ENCODE measurements around the gene SGO1. TPM values are rescaled to one million over a fixed set of nuclear protein-coding genes. Genes with fewer than 3 reads are reported as not detected.
"Not testable (repeated sequence)": the region's sequence is repeated elsewhere in the genome, so short reads cannot be mapped to it uniquely, and the experiment has no call there.

Gene SGO1
- total RNA-seq = 1.6 TPM

DNA sequence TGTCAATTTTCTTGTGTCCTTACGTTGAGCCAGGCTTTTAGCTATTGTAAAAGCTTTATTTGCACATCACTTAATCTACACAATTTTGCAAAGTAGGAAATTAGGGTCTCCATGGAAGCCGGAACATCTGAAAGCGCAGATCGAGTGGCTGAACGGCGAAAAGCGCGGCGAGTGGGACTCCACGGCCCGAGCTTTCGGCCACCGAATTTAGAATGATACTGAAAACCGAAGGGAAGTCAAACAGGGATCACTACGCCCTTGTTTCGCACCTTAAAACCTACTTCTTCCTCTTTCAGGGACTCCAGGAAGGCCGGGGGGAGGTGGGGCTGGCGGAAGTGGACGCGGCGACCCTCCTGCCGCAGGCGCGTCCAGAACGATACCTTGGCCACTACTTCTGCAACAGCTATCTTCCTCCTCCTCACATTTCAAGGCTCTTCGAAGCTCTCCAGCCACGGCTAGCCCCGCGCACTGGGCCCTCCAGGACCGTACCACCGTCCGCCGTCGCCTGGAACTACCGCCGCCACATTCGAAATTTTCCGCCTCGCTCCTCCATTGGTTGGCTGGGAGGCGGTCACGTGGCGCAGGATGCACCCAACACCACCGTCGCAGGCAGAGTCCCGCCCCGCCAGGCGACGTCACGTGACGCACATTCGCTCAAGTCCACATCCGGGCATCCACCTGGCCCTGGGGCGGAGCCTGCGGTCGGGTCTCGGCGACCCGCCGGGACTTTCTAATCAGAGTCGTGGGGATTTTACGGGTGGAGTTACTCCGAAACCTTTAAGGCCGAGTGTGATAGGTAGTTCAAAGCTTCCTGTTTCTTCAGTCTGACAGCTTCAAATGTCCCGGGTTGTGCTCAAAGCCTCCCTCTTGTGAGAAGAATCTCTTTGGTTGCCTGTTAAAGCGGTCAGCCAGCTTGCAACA is at the start of gene SGO1:
Gene SGO1, minus strand, starts transcription at position 528 of the 921 bp plus-strand sequence. CDS start 2,179 bp downstream, outside the sequence.
- peak; percentile 65 for FAIRE-seq
- DNase-seq (ENCODE audit: low spot score in 2 of 2) = peak; percentile 79 to 94

- FAIRE-seq (no peak), DNase-seq (ENCODE audit: low spot score in 2 of 2) (no peak)
These were observed 49.8 kb upstream of the SGO1 start for GRCh38 chr3:20235796-20236195.

GRCh38 chr3:20232906-20233780 is 47.1 kb upstream of the SGO1 start:
- FAIRE-seq = no peak

GRCh38 chr3:20230954-20231353 is 44.9 kb upstream of the SGO1 start:
- FAIRE-seq (no peak), DNase-seq (ENCODE audit: low spot score in 2 of 2) (no peak)

More at GRCh38 chr3:20232906-20233780, 47.1 kb upstream of the SGO1 start:
- DNase-seq (ENCODE audit: low spot score in 2 of 2) = no peak

DNA sequence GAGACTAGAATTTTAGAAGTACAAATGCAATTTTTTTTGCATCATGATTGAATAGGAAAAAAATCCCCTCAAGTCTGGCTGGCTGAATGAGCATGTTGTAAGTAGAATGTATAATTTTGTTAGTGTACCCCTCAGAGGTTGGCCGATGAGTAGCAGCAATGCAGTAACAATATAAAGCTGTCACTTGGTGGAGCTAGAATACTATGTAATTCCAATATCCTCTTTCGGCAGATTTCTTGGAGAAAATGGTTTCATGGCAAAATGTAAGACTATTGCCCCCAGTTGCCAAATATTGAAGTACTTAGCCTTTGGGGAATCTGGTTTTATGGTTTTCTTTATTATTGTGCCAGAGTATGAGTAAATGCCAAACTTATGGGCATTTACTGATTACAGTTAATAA is 39.8 kb upstream of the SGO1 start:
- FAIRE-seq (no peak), DNase-seq (ENCODE audit: low spot score in 2 of 2) (peak; percentile 9 to 25)

DNA sequence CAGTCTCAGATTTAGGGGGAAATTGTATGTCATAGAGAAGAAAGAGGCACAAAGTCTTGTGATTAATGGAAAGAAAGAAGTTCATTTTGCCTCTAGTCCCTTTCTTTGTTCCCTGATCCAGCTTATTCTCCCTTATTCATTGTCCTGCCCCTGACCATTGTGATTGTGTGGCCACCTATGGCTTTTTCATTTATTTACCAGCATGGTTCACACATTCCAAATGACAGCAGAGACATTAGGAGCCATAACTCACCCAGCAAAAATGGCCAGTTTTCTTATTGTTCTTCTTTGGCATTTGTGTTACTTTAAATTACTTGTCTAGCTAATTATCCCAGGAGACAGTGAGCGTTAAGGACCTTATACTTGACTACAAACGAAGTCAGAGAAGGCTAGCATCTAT is 36.3 kb upstream of the SGO1 start:
- no peak for DNase-seq (ENCODE audit: low spot score in 2 of 2)
- no peak for FAIRE-seq

DNA sequence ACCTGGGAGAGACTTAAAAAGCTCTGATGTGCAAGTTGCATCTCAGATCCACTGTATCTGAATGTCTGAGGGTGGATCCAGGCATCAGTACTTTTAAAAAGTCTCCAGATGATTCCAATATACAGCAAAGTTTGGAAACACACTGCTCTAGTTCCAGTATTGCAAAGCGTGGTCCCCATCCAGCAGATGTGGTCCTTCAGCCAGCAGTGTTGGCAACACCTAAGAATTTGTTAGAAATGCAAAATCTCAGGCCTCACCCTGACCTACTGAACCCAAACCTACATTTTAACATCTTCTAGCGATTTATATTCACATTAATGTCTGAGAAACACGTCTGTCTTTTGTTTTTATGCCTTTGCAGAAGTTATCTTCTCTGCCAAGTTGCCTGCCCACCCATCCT is 32.2 kb upstream of the SGO1 start:
- DNase-seq (ENCODE audit: low spot score in 2 of 2) = no peak
- no peak for FAIRE-seq

GRCh38 chr3:20215636-20216035 is 29.6 kb upstream of the SGO1 start:
- DNase-seq (ENCODE audit: low spot score in 2 of 2) (no peak), FAIRE-seq (no peak)

DNA sequence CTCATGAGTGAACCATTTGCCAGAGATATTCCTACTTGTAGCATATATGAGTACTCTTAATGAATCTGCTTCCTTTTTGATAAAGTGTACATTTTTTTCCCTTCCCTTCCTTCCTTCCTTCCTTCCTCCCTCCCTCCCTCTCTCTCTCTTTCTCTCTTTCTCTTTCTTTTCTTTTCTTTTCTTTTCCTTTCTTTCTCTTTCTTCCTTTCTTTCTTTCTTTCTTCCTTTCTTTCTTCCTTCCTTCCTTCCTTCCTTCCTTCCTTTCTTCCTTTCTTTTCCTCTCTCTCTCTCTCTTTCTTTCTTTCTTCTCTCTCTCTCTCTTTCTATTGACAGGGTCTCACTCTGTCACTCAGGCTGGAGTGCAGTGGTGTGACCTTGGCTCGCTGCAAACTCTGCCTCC is 27.5 kb upstream of the SGO1 start:
- not testable (repeated sequence) for FAIRE-seq; DNase-seq (ENCODE audit: low spot score in 2 of 2)

DNA sequence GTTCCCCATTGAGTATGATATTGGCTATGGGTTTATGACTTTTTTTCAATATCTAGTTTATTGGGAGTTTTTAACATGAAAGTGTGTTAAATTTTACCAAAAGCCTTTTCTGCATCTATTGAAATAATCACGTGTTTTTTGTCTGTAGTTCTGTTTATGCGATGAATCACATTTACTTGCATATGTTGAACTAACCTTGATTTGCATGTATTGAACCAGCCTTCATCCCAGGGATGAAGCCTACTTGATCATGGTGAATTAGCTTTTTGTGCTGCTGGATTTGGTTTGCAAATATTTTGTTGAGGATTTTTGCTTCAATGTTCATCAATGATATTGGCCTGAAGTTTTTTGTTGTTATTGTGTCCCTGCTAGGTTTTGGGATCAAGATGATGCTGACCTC is 21.9 kb upstream of the SGO1 start:
- FAIRE-seq; DNase-seq (ENCODE audit: low spot score in 2 of 2): not testable (repeated sequence)

- not testable (repeated sequence) for FAIRE-seq; DNase-seq (ENCODE audit: low spot score in 2 of 2)
These were observed 19.9 kb upstream of the SGO1 start for GRCh38 chr3:20205898-20206297.

GRCh38 chr3:20201143-20201542 is 15.1 kb upstream of the SGO1 start:
- DNase-seq (ENCODE audit: low spot score in 2 of 2) (no peak), FAIRE-seq (no peak)

GRCh38 chr3:20197775-20198174 is 11.8 kb upstream of the SGO1 start:
- FAIRE-seq (no peak), DNase-seq (ENCODE audit: low spot score in 2 of 2) (no peak)

DNA sequence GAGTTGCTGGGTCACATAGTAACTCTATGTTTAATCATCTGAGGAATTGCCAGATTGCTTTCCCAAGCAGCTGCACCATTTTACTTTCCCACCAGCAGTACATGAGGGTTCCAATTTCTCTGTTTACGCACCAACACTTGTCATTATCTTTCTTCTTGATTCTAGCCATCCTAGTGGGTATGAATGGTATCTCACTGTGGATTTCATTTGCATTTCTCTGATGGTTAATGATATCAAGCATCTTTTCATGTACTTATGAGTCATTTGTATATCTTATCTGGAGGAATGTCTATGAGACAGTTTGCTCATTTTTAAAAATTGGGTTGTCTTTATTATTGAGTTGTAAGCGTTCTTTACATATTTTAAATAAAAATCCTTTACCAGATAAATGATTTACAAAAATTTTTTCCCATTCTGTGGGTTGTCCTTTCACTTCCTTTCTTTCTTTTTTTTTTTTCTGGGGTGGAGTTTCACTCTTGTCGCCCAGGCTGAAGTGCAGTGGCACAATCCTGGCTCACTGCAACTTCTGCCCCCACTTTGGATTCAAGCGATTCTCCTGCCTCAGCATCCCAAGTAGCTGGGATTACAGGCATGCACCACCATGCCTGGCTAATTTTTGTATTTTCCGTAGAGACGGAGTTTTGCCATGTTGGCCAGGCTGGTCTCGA is 8.9 kb upstream of the SGO1 start:
- FAIRE-seq (no peak), DNase-seq (ENCODE audit: low spot score in 2 of 2) (no peak)

DNA sequence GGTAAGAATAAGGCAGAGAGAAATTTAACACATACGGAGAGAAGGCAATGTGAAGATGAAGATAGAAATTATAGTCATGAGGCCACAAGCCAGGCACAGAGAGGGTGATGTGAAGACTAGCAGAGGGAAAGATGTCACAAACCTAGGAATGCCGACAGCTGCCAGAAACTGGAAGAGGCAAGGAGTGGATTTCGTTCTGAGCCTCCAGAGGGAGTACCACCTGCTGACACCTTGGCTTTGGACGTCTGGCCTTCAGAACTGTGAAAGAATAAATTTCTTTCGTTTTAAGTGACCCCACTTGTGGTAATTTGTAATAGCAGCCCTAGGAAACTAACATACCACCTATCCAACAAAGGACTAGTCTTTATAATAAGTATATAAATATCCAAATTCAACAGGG is 5.0 kb upstream of the SGO1 start:
- FAIRE-seq = no peak
- DNase-seq (ENCODE audit: low spot score in 2 of 2) = no peak

- FAIRE-seq (no peak), DNase-seq (ENCODE audit: low spot score in 2 of 2) (peak; percentile 5 to 12)
These were observed 596 bp upstream of the SGO1 start for GRCh38 chr3:20186600-20187004.

- FAIRE-seq (no peak), DNase-seq (ENCODE audit: low spot score in 2 of 2) (no peak)
These were observed 701 bp downstream of the SGO1 start for GRCh38 chr3:20185331-20185678.

DNA sequence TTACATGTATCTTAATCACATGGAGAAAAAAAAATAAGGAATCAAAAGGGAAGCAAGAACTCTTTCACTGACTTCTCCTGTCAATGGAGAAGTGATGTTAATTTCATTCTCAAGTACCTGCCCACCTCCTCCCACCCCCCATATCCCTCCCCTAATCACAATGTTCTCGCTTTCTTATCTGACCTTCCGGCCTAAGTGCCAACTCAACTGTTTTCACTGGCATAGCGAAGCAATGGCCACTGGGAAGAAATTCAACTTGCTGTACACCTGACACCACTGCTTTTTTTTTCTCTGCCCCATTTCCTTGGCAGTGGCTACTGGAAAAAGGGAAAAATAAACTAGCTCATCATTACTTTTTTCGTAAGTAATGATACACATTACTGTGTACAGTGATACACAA is 3.8 kb downstream of the SGO1 start:
- no peak for FAIRE-seq
- DNase-seq (ENCODE audit: low spot score in 2 of 2) = no peak

DNA sequence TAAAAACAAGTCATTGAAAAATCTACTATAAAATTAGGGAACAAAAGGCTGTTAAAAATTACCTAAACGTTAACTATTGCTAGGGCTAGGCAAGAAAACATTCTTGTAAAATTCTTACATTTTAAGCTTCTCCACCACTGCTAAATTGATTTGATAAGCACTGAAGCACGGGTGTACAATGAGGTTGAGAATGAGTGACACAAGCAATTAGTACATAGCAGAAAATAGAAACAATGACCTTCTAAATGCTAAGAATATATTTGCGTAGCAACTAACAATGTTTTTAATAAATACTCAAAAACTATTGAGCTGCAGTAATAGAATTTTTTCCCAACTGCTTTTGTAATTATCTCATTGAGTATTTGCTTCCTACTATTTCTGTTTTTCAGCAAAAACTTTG is 4.7 kb downstream of the SGO1 start:
- FAIRE-seq (no peak), DNase-seq (ENCODE audit: low spot score in 2 of 2) (no peak)

DNA sequence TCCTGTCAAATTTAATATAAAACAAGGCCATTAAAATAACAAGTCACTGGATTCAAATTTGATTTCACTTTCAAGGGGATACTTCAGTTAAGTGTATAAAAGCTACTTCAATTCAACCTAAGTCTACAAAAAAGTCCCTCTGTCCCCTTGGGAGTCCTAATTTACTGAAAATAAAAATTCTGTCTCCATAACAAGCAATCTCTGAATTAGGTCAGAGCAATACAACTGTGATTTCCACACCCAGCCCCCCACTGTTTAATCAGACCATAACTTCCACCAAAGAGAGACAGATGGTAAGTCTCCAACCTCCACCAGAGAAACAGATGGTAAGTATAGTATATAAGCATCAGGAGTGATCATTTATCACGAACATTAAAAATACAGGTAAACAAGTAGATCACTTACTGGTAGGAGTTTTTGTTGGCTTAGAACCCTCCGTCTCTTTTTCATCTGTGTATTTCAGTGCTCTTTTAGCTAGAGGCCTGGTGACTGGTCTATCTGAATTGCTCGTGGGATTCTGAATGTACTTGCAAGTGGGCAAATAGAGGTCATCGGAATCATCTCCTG is 12.1 kb downstream of the SGO1 start:
- FAIRE-seq (no peak), DNase-seq (ENCODE audit: low spot score in 2 of 2) (no peak)
